GM21515 (cell line): ENCODE measurements around the gene ADGRA1.
"Not testable (repeated sequence)": the region's sequence is repeated elsewhere in the genome, so short reads cannot be mapped to it uniquely, and the experiment has no call there.

Experiments used
- ATAC-seq: cut with Tn5 transposase; IDR thresholded peaks from one replicate; pipeline ENCODE4 v1.9.1; 2021; ENCODE audit not compliant: unreplicated experiment

Gene ADGRA1

GRCh38 chr10:133109711-133110110 is 22.0 kb downstream of the ADGRA1 start:
- no peak for ATAC-seq

- ATAC-seq = no peak
Observed at GRCh38 chr10:133110133-133110532, 22.4 kb downstream of the ADGRA1 start.

- ATAC-seq = no peak
Observed at GRCh38 chr10:133110609-133111275, 23.0 kb downstream of the ADGRA1 start.

GRCh38 chr10:133111640-133112039 is 23.9 kb downstream of the ADGRA1 start:
- not testable (repeated sequence) for ATAC-seq

GRCh38 chr10:133113146-133113830 is 25.6 kb downstream of the ADGRA1 start:
- ATAC-seq = no peak

GRCh38 chr10:133113847-133114246 is 26.1 kb downstream of the ADGRA1 start:
- ATAC-seq = no peak

GRCh38 chr10:133114251-133114650 is 26.5 kb downstream of the ADGRA1 start:
- ATAC-seq = no peak

GRCh38 chr10:133114726-133115452 is 27.2 kb downstream of the ADGRA1 start:
- ATAC-seq = no peak

- no peak for ATAC-seq
Observed at GRCh38 chr10:133115453-133115842, 27.7 kb downstream of the ADGRA1 start.

GRCh38 chr10:133115976-133116375 is 28.3 kb downstream of the ADGRA1 start:
- no peak for ATAC-seq

- ATAC-seq = no peak
Observed at GRCh38 chr10:133116455-133116854, 28.7 kb downstream of the ADGRA1 start.

GRCh38 chr10:133117036-133117687 is 29.4 kb downstream of the ADGRA1 start:
- no peak for ATAC-seq

- no peak for ATAC-seq
Observed at GRCh38 chr10:133117688-133118071, 30.0 kb downstream of the ADGRA1 start.

GRCh38 chr10:133121479-133121878 is 33.8 kb downstream of the ADGRA1 start:
- no peak for ATAC-seq

- no peak for ATAC-seq
Observed at GRCh38 chr10:133122171-133122935, 34.6 kb downstream of the ADGRA1 start.

GRCh38 chr10:133123050-133123745 is 35.5 kb downstream of the ADGRA1 start:
- ATAC-seq = no peak

GRCh38 chr10:133123746-133124356 is 36.1 kb downstream of the ADGRA1 start:
- ATAC-seq = no peak

- no peak for ATAC-seq
Observed at GRCh38 chr10:133124357-133125211, 36.9 kb downstream of the ADGRA1 start.

- no peak for ATAC-seq
Observed at GRCh38 chr10:133125901-133126300, 38.2 kb downstream of the ADGRA1 start.
